ENCODE data around the gene FAM50A.
A peak's percentile ranks its signal among the peaks of the same experiment; 100 is the strongest.
"Not testable (repeated sequence)": the region's sequence is repeated elsewhere in the genome, so short reads cannot be mapped to it uniquely, and the experiment has no call there.

Gene FAM50A

GRCh38 chrX:154443992-154444754, at the start of gene FAM50A:
FAM50A (plus strand) TSS chrX:154444141; CDS start chrX:154444236, 95 bp downstream.
- no peak for DNase-seq

GRCh38 chrX:154396363-154396762, 47.6 kb upstream of the FAM50A start:
- not testable (repeated sequence) for DNase-seq

GRCh38 chrX:154396973-154397887, 46.7 kb upstream of the FAM50A start:
- DNase-seq: no peak

GRCh38 chrX:154397888-154398667, 45.9 kb upstream of the FAM50A start, which contains the start of gene RPL10:
RPL10 (plus strand) TSS chrX:154398377; CDS start chrX:154398520, 143 bp downstream.
- peak; percentile 69 for DNase-seq

- peak; percentile 19 for DNase-seq
Measured at GRCh38 chrX:154398668-154399526, 45.0 kb upstream of the FAM50A start.

- DNase-seq: no peak
Measured at GRCh38 chrX:154399527-154400368, 44.2 kb upstream of the FAM50A start.

GRCh38 chrX:154400369-154400817, 43.5 kb upstream of the FAM50A start:
- not testable (repeated sequence) for DNase-seq

GRCh38 chrX:154401045-154401799, 42.7 kb upstream of the FAM50A start:
- DNase-seq: no peak

GRCh38 chrX:154401918-154402621, 41.9 kb upstream of the FAM50A start:
- DNase-seq: no peak

GRCh38 chrX:154402622-154403127, 41.3 kb upstream of the FAM50A start:
- DNase-seq: no peak

- DNase-seq: no peak
Measured at GRCh38 chrX:154403192-154403591, 40.7 kb upstream of the FAM50A start.

GRCh38 chrX:154403858-154404257, 40.1 kb upstream of the FAM50A start:
- no peak for DNase-seq

- DNase-seq: no peak
Measured at GRCh38 chrX:154404625-154405192, 39.2 kb upstream of the FAM50A start.

- no peak for DNase-seq
Measured at GRCh38 chrX:154408659-154409221, 35.2 kb upstream of the FAM50A start.

GRCh38 chrX:154409222-154409871, 34.6 kb upstream of the FAM50A start, which contains the start of gene DNASE1L1:
DNASE1L1 (minus strand) TSS chrX:154409254; CDS start chrX:154405568, 3,686 bp downstream.
- no peak for DNase-seq

- DNase-seq: no peak
Measured at GRCh38 chrX:154411981-154412340, 32.0 kb upstream of the FAM50A start.

- DNase-seq: no peak
Measured at GRCh38 chrX:154412468-154412867, 31.5 kb upstream of the FAM50A start.

GRCh38 chrX:154413142-154413541, 30.8 kb upstream of the FAM50A start:
- DNase-seq: no peak
